NCI-H2107 treated with DMSO at 0.1 percent for 48 hours (cell line): ENCODE data around the gene GFRA1.

Source experiments
- DNase-seq: peaks from one replicate; lab custom pipeline; 2025; ENCODE audit not compliant: unreplicated experiment; lab: John Stamatoyannopoulos, UW

GFRA1 gene

GRCh38 chr10:116245156-116245555 lies 27.9 kb downstream of the GFRA1 start:
- no peak for DNase-seq

GRCh38 chr10:116241642-116242410 lies 31.2 kb downstream of the GFRA1 start:
- DNase-seq: no peak

- no peak for DNase-seq
Measured at GRCh38 chr10:116241085-116241484, 31.9 kb downstream of the GFRA1 start.

- DNase-seq: no peak
Measured at GRCh38 chr10:116240157-116240950, 32.7 kb downstream of the GFRA1 start.

GRCh38 chr10:116239229-116239628 lies 33.8 kb downstream of the GFRA1 start:
- DNase-seq: no peak

GRCh38 chr10:116237970-116238369 lies 35.0 kb downstream of the GFRA1 start:
- DNase-seq: no peak

GRCh38 chr10:116237260-116237659 lies 35.7 kb downstream of the GFRA1 start:
- no peak for DNase-seq

GRCh38 chr10:116233230-116233629 lies 39.8 kb downstream of the GFRA1 start:
- no peak for DNase-seq

GRCh38 chr10:116232613-116233012 lies 40.4 kb downstream of the GFRA1 start:
- DNase-seq: no peak

GRCh38 chr10:116226766-116227165 lies 46.2 kb downstream of the GFRA1 start:
- DNase-seq: no peak

GRCh38 chr10:116226053-116226452 lies 47.0 kb downstream of the GFRA1 start:
- no peak for DNase-seq

- no peak for DNase-seq
Measured at GRCh38 chr10:116223289-116223688, 49.7 kb downstream of the GFRA1 start.

- no peak for DNase-seq
Measured at GRCh38 chr10:116221053-116221452, 52.0 kb downstream of the GFRA1 start.

- DNase-seq: no peak
Measured at GRCh38 chr10:116216676-116217075, 56.3 kb downstream of the GFRA1 start.

- no peak for DNase-seq
Measured at GRCh38 chr10:116215651-116216050, 57.4 kb downstream of the GFRA1 start.

- DNase-seq: no peak
Measured at GRCh38 chr10:116211682-116212081, 61.3 kb downstream of the GFRA1 start.

- DNase-seq: no peak
Measured at GRCh38 chr10:116210588-116211346, 62.2 kb downstream of the GFRA1 start.

GRCh38 chr10:116209781-116210180 lies 63.2 kb downstream of the GFRA1 start:
- DNase-seq: no peak

- DNase-seq: no peak
Measured at GRCh38 chr10:116208956-116209567, 63.9 kb downstream of the GFRA1 start.

GRCh38 chr10:116207690-116208089 lies 65.3 kb downstream of the GFRA1 start:
- no peak for DNase-seq

GRCh38 chr10:116203661-116204060 lies 69.3 kb downstream of the GFRA1 start:
- no peak for DNase-seq
